M059J (cell line): ENCODE measurements around the gene ZBTB48. TPM values are rescaled to one million over a fixed set of nuclear protein-coding genes. Genes with fewer than 3 reads are reported as not detected.

ENCODE experiments used
- DNase-seq: peaks from one replicate; pipeline ENCODE4 v3.0.0-alpha.2; 2012; ENCODE audit warnings: low read depth
- total RNA-seq: library from RNA; depleted of rRNA; stranded (reverse); fragments of >200 nt; shearing (Covaris generic); gene quantifications from 2 replicates; pipeline ENCODE4 v1.2.3, GENCODE V29; 2014

The ZBTB48 gene
- total RNA-seq, 1 experiment from 2014 or later, result 20.0 TPM

DNA sequence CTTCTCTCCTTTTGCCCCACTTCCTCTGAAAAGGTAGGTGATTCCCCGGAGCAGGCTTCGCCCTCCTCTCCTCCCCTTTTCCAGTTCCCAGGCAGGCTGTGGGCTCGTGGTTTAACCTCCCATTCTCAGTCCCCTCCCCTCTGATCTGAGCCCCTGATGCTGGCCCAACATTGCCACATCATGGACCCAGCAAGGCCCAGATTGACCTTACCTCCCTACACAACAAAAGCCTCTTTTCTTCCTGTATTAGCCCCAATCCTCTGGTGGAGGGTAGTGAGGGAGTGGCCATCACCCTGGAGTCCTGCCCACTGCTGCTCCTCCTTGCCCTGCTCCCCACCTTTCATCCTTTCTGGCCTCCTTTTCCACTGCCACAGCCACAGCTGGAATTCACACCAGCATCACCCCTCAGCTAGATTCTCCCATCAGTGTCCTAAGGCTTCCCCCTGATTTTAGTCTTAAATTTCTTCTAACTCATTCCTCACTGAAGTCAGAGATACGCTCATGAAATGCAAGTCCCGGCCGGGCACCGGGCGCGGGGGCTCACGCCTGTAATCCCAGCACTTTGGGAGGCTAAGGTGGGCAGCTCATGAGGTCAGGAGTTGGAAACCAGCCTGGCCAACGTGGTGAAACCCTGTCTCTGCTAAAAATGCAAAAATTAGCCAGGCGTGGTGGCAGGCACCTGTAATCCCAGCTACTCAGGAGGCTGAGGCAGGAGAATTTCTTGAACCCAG lies 7.0 kb upstream of the ZBTB48 start:
- DNase-seq, result no peak

DNA sequence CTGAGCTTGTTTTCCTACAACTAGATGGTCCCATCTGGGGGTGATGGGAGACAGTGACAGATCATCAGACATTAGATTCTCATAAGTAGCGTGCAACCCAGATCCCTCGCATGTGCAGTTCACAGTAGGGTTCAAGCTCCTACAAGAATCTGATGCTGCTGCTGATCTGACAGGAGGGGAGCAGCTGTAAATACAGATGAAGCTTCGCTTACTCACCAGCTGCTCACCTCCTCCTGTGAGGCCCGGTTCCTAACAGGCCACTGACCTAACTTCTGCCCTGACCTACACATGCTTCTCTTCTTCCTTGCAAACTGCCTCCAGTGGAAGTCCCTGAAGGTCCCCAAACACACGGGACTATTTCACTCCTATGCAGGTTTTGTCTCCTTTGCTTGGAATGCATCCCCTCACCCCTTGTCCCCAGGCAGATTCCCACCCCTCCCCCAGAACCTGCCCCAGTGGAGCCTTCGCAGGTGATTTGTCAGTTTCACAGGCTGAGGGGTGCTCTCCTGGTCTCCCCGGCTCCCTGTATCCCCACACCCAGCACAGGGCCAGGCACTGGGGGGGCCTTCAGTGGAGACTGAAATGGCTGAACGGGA lies 5.7 kb upstream of the ZBTB48 start:
- no peak for DNase-seq

DNA sequence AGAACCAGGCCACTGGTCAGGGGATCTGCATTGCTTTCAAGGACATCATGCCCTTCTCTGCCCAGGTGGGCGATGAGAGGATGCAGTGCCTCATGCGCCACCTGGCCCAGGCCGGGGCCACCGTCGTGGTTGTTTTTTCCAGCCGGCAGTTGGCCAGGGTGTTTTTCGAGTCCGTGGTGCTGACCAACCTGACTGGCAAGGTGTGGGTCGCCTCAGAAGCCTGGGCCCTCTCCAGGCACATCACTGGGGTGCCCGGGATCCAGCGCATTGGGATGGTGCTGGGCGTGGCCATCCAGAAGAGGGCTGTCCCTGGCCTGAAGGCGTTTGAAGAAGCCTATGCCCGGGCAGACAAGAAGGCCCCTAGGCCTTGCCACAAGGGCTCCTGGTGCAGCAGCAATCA lies 5.0 kb upstream of the ZBTB48 start:
- DNase-seq, result no peak

DNA sequence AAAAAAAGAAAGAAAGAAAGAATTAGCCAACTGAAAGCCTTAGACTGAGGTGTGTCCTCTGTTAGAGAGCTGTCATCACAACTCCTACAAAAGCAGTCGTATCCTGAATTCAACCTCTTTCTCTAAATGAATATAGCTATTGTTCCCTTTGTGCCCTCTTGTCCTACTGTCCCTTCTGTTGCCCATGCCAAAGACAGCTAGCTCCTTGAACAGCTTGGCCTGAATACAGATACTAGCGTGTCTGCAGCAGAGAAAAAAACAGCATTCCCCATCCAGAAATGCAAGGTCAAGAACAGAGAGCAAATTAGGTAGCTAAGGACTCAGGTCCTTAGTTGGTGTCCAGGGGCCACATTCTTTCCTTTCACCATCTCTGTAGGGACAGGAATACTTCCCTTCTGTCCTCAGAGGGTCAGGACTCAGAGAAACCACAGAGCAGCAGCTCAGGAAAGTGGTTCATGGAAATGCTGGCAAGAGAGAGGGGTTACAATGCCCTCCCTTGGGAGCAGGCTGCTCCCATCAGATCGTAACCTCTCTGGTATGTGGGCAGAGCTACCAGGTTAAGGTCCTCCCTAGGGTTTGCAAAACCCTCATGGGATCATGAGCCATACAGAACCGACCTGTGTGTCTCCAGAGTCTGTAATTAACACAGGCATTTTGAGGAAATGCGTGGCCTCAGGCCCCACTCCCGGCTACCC lies 1.8 kb upstream of the ZBTB48 start:
- DNase-seq, result no peak

DNA sequence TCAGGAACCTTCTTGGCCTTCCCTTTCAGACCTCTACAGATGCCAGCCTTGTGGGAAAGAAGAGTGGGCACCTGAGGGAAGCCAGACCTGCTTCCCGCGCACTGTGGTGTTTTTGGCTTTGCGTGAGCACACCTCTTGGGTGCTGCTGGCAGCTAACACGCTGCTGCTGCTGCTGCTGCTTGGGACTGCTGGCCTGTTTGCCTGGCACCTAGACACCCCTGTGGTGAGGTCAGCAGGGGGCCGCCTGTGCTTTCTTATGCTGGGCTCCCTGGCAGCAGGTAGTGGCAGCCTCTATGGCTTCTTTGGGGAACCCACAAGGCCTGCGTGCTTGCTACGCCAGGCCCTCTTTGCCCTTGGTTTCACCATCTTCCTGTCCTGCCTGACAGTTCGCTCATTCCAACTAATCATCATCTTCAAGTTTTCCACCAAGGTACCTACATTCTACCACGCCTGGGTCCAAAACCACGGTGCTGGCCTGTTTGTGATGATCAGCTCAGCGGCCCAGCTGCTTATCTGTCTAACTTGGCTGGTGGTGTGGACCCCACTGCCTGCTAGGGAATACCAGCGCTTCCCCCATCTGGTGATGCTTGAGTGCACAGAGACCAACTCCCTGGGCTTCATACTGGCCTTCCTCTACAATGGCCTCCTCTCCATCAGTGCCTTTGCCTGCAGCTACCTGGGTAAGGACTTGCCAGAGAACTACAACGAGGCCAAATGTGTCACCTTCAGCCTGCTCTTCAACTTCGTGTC lies 995 bp upstream of the ZBTB48 start:
- no peak for DNase-seq

DNA sequence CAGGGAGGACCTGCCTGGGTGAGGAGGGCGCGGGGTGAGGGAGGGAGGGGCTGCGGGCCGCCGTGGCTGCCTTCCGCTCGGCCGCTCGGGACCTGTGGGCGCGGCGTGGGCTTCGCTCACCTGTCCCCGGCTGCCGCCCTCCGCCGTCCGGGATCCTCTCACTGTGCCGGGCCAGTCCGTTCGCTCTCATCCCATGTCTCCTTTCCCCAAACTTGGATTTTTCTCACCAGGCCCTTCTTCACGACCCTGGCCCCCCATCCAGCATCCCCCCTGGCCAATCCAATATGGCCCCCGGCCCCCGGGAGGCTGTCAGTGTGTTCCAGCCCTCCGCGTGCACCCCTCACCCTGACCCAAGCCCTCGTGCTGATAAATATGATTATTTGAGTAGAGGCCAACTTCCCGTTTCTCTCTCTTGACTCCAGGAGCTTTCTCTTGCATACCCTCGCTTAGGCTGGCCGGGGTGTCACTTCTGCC lies 362 bp downstream of the ZBTB48 start:
- no peak for DNase-seq

DNA sequence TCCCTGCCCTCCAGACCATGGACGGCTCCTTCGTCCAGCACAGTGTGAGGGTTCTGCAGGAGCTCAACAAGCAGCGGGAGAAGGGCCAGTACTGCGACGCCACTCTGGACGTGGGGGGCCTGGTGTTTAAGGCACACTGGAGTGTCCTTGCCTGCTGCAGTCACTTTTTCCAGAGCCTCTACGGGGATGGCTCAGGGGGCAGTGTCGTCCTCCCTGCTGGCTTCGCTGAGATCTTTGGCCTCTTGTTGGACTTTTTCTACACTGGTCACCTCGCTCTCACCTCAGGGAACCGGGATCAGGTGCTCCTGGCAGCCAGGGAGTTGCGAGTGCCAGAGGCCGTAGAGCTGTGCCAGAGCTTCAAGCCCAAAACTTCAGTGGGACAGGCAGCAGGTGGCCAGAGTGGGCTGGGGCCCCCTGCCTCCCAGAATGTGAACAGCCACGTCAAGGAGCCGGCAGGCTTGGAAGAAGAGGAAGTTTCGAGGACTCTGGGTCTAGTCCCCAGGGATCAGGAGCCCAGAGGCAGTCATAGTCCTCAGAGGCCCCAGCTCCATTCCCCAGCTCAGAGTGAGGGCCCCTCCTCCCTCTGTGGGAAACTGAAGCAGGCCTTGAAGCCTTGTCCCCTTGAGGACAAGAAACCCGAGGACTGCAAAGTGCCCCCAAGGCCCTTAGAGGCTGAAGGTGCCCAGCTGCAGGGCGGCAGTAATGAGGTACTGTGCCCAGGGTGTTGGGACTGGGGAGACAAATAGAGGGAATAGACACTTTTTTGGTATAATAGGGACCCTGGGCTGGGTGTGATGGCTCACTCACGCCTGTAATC lies 1.0 kb downstream of the ZBTB48 start:
- DNase-seq, result no peak

DNA sequence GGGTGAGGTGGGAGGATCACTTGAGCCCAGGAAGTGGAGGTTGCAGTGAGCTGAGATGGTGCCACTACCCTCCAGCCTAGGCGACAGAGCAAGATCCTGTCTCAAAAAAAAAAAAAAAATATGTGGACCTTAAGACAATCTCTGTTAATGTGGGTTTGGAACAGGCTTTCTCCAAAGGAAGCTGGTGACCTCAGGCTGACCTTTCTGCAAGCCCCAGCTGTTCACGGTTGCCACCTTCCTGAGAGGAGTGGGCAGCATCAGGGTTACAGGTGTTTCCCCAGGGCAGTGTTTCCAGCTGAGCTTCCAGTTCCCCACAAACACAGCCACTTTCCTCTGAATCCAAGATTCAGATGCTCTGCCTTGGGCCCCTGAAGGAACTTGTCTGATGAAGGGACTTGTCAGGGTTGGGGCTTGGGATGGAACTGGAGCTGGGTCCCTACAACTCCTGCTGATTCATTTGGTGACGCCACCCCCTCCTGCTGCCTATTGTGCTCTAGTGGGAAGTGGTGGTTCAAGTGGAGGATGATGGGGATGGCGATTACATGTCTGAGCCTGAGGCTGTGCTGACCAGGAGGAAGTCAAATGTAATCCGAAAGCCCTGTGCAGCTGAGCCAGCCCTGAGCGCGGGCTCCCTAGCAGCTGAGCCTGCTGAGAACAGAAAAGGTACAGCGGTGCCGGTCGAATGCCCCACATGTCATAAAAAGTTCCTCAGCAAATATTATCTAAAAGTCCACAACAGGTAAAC lies 1.9 kb downstream of the ZBTB48 start:
- peak; percentile 22 for DNase-seq

DNA sequence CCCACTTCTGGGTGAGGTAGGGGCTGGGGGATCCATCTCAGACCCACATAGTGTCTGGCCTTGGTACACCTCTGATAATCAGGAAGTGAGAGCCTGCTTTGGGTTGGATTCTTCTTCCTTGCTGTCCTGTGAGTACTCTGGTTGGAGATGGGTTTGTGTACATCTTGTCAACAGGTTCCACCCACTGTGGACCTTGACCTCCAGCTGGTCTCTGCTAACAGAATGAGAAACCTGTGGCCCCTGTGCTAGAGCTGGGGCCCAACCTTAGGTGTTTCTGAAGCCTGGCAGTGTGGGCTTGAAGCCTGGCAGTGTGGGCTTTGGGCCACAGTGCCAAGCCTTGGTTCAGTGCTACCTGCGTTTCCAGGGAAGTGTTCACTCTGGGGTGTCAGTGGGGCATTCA lies 2.6 kb downstream of the ZBTB48 start:
- DNase-seq, result no peak

DNA sequence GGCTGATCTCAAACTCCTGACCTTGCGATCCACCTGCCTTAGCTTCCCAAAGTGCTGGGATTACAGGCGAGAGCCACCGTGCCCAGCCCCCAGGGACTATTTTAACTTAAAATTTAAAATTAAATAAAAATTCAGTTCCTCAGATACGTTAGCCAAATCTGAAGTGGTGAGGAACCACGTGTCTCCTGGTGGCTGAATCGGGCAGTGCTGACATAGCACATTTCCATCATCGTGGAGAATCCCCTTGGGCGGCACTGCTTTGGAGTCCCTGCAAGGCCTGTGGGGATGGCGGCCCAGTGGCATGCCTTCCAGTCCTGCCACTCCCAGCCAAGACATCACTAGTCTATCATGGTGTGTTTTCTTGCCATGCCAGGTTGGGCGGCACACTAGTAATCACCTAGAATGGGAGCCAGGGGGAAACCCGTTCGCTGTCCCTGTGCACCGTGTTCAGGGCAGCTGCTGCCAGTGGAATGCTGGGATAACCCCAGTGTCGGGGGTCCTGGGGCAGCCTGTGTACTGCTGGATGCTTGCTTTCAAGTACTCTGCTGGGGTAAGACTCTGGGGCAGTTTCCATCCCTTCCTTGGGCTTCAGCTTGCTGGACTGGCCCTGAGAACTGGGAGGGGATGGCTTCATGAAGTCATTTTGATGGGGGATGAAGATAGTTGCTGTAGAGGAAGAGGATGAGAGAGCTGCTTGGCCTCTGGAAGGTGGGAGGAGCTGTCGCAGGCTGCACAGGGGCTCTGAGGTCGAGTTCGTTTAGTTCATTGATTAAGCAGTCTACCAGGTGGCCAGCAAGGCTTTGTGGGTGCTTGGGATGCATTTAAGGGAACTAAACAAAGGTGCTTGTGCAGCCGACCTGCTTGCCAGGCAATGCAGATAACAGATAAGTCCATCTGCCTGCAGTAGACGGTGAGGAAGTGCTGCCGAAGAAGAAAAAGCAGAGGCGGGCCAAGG lies 4.6 kb downstream of the ZBTB48 start:
- no peak for DNase-seq

DNA sequence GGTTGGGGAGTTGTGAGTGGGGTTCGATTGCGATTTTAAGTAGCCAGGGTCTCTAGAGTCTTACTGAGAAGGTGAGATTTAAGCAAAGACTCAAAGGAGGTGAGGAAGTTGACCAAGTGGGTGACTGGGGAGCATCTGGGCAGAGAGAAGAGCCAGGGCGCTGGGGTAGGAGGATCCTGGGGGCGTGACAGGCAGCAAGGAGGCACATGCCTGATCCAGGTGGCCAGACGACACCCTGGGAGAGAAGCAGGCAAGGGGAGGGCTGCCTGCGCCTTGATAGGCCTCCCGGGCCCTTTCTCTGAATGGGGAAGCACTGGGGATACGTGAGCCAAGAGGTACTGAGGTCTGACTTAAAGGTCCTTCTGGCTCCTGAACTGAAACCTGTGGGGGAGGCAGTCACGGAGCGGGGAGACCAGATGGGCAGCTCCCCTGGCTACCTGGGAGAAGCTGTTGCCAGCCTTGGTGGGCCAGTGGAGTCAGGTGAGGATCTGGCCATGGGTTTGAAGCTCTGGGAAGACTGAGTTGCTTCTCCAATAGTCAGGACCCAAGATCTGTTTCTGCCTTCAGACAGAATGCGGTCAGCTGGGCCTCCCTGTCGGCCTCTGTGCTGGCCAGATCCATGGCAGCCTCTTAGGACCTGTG lies 5.4 kb downstream of the ZBTB48 start:
- no peak for DNase-seq

DNA sequence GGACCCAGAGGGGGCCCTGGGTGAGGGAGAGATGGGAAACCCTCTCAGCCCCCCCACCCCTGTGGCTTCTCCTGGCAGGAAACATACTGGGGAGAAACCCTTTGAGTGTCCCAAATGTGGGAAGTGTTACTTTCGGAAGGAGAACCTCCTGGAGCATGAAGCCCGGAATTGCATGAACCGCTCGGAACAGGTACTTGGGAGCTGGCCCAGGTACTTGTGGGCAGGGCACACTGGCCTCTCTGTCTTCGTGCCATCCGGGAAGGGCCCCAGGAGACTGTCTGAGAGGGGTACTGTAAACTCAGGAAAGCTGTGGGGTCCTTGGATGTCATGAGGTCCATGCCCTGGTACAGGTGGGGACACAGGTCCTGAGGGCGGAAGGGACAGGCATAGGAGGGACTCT lies 6.0 kb downstream of the ZBTB48 start:
- DNase-seq, result no peak

DNA sequence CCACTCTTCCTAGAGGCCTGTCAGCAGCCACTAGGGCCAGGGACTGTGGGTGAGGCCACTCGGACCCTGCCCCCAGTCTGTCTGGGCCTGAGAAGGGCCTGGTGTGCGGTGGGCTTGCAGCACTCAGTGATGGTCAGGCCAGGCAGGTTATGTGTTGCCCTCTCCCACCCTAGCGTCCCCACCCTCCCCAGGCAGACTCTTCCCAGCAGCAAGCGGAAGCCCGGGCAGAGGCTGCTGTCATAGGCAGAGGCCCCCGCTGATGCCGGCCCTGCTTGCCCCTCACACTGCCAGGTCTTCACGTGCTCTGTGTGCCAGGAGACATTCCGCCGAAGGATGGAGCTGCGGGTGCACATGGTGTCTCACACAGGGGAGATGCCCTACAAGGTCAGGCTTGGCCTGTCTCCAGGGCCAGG lies 6.6 kb downstream of the ZBTB48 start:
- DNase-seq, result no peak

DNA sequence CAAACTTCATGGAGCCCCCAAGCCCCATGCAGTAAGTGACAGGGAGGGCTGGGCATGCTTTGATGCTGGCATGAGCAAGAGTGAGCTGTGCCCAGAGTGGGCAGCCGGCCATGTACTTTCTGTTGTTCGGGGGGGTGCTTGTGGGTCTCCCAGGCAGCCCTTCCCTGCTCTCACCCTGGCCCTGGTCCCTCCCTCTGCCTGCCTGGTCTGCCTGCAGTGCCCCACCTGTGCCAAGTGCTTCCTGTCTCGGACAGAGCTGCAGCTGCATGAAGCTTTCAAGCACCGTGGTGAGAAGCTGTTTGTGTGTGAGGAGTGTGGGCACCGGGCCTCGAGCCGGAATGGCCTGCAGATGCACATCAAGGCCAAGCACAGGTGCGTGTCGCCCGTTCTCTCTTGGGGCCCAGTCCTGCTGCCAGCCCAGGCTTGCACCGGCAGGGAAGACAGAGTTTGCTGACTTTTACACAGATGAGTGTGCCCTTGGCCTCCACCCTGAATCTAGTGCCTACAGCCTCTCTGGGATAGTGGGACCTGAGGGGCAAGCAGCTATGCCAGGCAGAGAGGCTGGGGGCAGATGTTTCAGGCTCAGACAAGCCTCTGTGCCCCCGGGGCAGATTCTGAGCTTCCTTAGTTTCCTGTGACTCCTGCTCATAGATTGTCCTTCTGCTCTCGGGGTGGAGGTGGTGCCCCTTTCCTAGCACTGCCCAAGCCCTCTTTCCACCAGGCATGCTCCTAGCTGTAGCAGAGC lies 7.6 kb downstream of the ZBTB48 start:
- DNase-seq, result no peak

DNA sequence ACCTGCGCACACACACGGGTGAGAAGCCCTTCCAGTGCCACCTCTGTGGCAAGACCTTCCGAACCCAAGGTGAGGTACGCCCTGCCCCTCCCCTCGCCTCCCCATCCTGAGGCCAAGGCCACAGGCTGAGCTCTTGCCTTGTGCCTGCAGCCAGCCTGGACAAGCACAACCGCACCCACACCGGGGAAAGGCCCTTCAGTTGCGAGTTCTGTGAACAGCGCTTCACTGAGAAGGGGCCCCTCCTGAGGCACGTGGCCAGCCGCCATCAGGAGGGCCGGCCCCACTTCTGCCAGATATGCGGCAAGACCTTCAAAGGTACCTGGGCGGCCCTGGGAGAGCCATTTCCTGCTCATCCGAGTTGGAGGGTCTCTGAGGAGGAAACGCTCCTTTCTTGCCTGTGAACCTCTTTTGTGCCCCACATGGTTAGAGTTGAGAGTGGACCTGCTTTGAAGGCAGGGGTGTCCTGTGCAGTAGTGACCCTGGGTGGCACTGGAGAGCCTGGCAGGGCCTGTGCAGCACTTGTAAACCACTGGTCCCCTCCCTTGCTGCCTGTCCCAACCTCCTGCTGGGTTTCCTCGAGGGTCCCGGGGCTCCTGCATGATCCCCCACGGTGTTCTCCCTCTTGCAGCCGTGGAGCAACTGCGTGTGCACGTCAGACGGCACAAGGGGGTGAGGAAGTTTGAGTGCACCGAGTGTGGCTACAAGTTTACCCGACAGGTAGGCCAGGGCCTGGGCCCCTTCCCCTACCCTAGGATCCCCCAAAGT lies 8.5 kb downstream of the ZBTB48 start:
- DNase-seq, result no peak

DNA sequence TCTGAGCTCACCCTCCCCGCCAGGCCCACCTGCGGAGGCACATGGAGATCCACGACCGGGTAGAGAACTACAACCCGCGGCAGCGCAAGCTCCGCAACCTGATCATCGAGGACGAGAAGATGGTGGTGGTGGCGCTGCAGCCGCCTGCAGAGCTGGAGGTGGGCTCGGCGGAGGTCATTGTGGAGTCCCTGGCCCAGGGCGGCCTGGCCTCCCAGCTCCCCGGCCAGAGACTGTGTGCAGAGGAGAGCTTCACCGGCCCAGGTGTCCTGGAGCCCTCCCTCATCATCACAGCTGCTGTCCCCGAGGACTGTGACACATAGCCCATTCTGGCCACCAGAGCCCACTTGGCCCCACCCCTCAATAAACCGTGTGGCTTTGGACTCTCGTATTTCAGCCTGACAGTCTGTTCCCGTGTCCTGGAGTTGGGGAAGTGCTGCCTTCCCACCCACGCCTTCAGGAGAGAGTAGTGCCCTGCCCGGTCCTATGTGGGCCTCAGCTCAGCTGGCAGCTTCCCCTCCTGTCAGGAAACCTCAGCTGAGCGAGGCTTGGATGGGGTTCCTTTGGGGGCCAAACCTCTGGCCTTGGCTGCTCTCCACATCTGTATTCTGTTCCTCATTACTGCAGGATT lies 9.2 kb downstream of the ZBTB48 start:
- DNase-seq, result no peak

DNA sequence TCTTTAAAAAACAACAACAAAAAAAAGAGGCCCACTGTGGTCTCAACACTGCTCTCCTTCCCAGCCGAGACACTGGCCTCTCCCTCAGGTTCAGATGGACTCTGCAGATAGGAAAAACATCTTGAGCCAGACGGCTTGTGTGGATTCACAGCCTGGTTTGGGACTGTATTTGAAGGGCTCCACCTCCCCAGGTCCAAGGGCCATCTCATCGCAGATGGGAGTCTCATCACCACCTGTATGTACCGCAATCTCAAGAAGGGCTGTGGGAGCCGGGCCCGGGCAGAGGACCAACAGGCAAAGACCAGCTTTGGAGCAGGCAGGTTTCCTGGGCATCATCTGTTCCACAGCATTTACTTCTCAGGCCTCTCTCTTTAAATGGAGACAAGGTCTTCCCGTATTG lies 10.3 kb downstream of the ZBTB48 start:
- DNase-seq, result no peak
